ENCODE results near the gene UBE2S. TPM values are rescaled to one million over a fixed set of nuclear protein-coding genes. Genes with fewer than 3 reads are reported as not detected.

The UBE2S gene
- total and polyA plus RNA-seq, 11 donors, result 10.9 to 51.8 (median 27.6) TPM

DNA sequence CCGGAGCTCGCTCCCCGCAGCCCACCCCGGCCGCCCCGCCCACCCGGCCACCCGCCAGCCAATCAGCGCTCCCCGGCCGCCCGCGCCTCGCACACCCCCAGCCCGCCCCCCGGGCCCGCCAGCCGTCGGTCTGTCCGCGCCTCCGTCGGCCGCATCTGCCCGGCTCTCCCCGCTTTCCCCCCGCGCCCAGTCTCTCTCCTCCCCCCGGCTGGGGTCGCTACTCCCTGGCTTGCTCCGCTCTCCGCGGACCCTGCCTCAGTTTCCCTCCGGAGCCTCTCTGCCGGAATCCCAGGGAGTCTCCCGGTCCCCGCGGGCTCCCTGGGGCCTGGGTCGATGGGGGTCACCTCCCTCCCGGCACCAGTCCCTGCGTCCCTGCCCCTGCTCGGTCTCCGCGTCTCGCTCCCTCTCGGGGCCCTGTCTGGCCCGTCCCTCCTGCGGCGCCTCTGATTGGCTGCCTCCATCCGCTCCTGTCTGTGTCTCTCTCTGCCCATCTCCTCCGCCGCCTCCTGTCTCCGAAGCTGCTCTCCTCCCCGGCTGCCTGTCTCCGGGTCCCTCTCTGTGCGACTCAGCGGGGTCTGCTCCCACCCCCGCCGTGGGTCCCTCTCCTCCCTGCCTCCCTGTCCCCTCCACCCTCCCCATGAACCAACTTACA, 37.8 kb downstream of the UBE2S start:
- 1 to 2% (median 1%) methylated on average over 20 to 59 of the region's 59 CpGs for WGBS, 4 donors
- intact Hi-C loops (cut with DNase I), result loop anchor here in 2 of 10 donors (10.0 kb wide), 1 partner anchor 65 kb away; no protein-coding TSS in a partner anchor
- peaks cover 38 to 74% (median 59%) of the 10 kb centered on the region in 9 donors for H3K27me3 ChIP-seq
- TF ChIP-seq CTCF (IDR thresholded peaks at IDR 0.05), result no peak
- no peak for TF ChIP-seq POLR2A (IDR thresholded peaks at IDR 0.05)
- H3K27ac ChIP-seq, result no peak overlapping the region
- H3K4me3 ChIP-seq, result peak overlapping the region in 10 of 12 donors; percentile 5 to 42 (median 28)
- no peaks in the 10 kb centered on the region for H3K9me3 ChIP-seq
- ATAC-seq, result peak in 3 of 4 donors; percentile 45 to 55 (median 46)
- peaks cover 0 to 27% (median 3%) of the 10 kb centered on the region in 12 donors for H3K4me1 ChIP-seq
- no peaks in the 10 kb centered on the region for H3K36me3 ChIP-seq
- peak in 1 of 5 donors; percentile 52 for DNase-seq

DNA sequence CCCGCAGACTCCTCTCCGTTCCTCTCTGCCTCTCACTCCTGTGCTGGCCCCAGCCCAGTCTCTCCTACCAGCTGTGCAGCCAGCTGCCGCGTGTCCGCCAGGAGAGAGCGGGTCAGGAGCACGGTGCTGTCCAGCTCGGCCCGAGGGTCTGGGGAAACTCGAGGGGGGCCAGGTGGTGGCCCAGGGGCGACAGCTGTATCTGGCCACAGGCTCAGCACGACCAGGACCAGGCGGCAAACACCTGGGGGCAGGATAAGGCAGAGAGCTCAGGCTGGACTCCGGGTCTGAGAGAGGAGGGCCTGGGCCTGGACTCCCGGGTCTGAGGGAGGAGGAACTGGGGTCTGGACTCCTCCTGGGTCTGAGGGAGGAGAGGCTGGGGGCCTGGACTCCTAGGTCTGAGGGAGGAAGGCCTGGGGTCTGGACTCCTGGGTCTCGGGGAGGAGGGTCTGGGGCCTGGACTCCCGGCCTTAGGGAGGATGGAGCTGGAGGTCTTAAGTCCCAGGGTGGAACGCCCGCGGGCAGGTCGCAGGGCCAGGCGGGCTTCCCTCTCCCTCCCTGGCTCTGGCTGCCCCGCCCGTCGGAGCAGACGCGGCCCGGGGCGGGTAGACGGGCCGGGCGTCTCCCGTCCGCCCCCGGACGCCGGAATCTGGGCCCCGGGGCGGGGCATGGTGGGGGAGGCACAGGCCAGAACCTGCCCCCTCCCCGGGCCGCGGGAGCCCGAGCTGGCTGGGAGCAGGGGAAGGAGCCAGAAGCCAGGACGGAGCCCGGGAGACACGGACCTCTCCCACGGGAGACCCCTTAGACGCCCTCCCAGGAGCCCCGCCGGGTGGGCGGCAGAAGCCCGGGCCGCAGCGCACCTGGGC, 38.7 kb downstream of the UBE2S start:
- no peak overlapping the region for H3K27ac ChIP-seq
- intact Hi-C loops (cut with DNase I), result no loop called here
- peaks cover 38 to 69% (median 54%) of the 10 kb centered on the region in 9 donors for H3K27me3 ChIP-seq
- H3K4me3 ChIP-seq, result peak overlapping the region in 5 of 12 donors; percentile 26 to 35 (median 33)
- ATAC-seq, result peak in 3 of 4 donors; percentile 64 to 77 (median 69)
- no peaks in the 10 kb centered on the region for H3K36me3 ChIP-seq
- H3K9me3 ChIP-seq, result no peaks in the 10 kb centered on the region
- 8 to 18% (median 9%) methylated on average over 19 to 54 of the region's 54 CpGs for WGBS, 4 donors
- peak in 2 of 5 donors; percentile 54 to 68 for DNase-seq
- peaks cover 0 to 21% (median under 1%) of the 10 kb centered on the region in 12 donors for H3K4me1 ChIP-seq
- TF ChIP-seq POLR2A (IDR thresholded peaks at IDR 0.05) (no peak), CTCF (IDR thresholded peaks at IDR 0.05) (no peak)

GRCh38 chr19:55368106-55368505, 39.5 kb downstream of the UBE2S start:
- intact Hi-C loops (cut with DNase I), result no loop called here
- DNase-seq (peak in 1 of 5 donors; percentile 55), ATAC-seq (no peak)
- H3K27ac ChIP-seq, result no peak overlapping the region
- H3K4me1 ChIP-seq, result peaks cover 0 to 20% (median 0%) of the 10 kb centered on the region in 12 donors
- H3K36me3 ChIP-seq, result no peaks in the 10 kb centered on the region
- H3K9me3 ChIP-seq, result no peaks in the 10 kb centered on the region
- peaks cover 38 to 64% (median 49%) of the 10 kb centered on the region in 9 donors for H3K27me3 ChIP-seq
- WGBS, 4 donors, result 66 to 84% (median 80%) methylated on average over 10 to 16 of the region's 16 CpGs
- TF ChIP-seq POLR2A (IDR thresholded peaks at IDR 0.05) (no peak), CTCF (IDR thresholded peaks at IDR 0.05) (no peak)
- no peak overlapping the region for H3K4me3 ChIP-seq

- H3K27ac ChIP-seq, result no peak overlapping the region
- 74 to 89% (median 78%) methylated on average over 3 of the region's 3 CpGs for WGBS, 4 donors
- peaks cover 27 to 51% (median 38%) of the 10 kb centered on the region in 9 donors for H3K27me3 ChIP-seq
- no peaks in the 10 kb centered on the region for H3K9me3 ChIP-seq
- no peak overlapping the region for H3K4me3 ChIP-seq
- ATAC-seq (no peak), DNase-seq (no peak)
- H3K36me3 ChIP-seq, result no peaks in the 10 kb centered on the region
- no peak for TF ChIP-seq POLR2A (IDR thresholded peaks at IDR 0.05)
- TF ChIP-seq CTCF (IDR thresholded peaks at IDR 0.05), result no peak
- H3K4me1 ChIP-seq, result peaks cover 0 to 20% (median 0%) of the 10 kb centered on the region in 12 donors
- intact Hi-C loops (cut with DNase I), result no loop called here
Observed at GRCh38 chr19:55366790-55367189, 40.8 kb downstream of the UBE2S start.

Measured in heart left ventricle (tissue), 16 donors.